Hepatocyte (in vitro differentiated cells): ENCODE measurements around the gene GABBR1. TPM values are rescaled to one million over a fixed set of nuclear protein-coding genes. Genes with fewer than 3 reads are reported as not detected.
A peak's percentile ranks its signal among the peaks of the same experiment; 100 is the strongest.

ENCODE experiments used
- DNase-seq: peaks from one replicate; pipeline ENCODE4 v3.0.0-alpha.2; 2016; ENCODE audit warnings: low spot score
- H2AFZ ChIP-seq: fragments of 200-600 bp; sonication (generic); 2 replicates; pipeline ENCODE4 v1.6.0; 2016; ENCODE audit warnings: antibody characterized with exemption, mild to moderate bottlenecking
- H3K27ac ChIP-seq: fragments of 200-600 bp; sonication (generic); 2 replicates; pipeline ENCODE4 v1.5.1; 2016; ENCODE audit warnings: mild to moderate bottlenecking
- H3K27me3 ChIP-seq: fragments of 200-600 bp; sonication (generic); 2 replicates; pipeline ENCODE4 v1.6.1; 2016
- H3K36me3 ChIP-seq: fragments of 200-600 bp; sonication (generic); replicated peaks from 2 replicates; pipeline ENCODE4 v1.5.1; 2016; ENCODE audit warnings: low read depth; ENCODE audit not compliant: insufficient read depth
- H3K4me1 ChIP-seq: fragments of 200-600 bp; sonication (generic); 2 replicates; pipeline ENCODE4 v1.5.1; 2016; ENCODE audit warnings: mild to moderate bottlenecking, moderate library complexity; ENCODE audit not compliant: insufficient read depth
- H3K4me2 ChIP-seq: fragments of 200-600 bp; sonication (generic); 2 replicates; pipeline ENCODE4 v1.6.0; 2016
- H3K4me3 ChIP-seq: fragments of 200-600 bp; sonication (generic); 2 replicates; pipeline ENCODE4 v1.5.1; 2016; ENCODE audit warnings: mild to moderate bottlenecking
- H3K79me2 ChIP-seq: fragments of 200-600 bp; sonication (generic); 2 replicates; pipeline ENCODE4 v1.6.0; 2017; ENCODE audit warnings: mild to moderate bottlenecking
- H3K9me2 ChIP-seq: fragments of 200-600 bp; sonication (generic); replicated peaks from 2 replicates; pipeline ENCODE4 v1.6.0; 2017; ENCODE audit warnings: mild to moderate bottlenecking; ENCODE audit not compliant: insufficient read depth
- H3K9me3 ChIP-seq: fragments of 200-600 bp; sonication (generic); 2 replicates; pipeline ENCODE4 v1.5.1; 2016; ENCODE audit warnings: low read depth, mild to moderate bottlenecking
- H4K20me1 ChIP-seq: fragments of 200-600 bp; sonication (generic); 2 replicates; pipeline ENCODE4 v1.6.0; 2016; ENCODE audit warnings: mild to moderate bottlenecking; ENCODE audit not compliant: insufficient read depth, poor library complexity, severe bottlenecking
- EZH2 ChIP-seq: fragments of 200-600 bp; sonication (generic); IDR thresholded peaks from 2 replicates; pipeline ENCODE4 v1.6.1; 2016; ENCODE audit warnings: antibody characterized with exemption, mild to moderate bottlenecking, borderline replicate concordance
- EZH2phosphoT487 ChIP-seq: fragments of 200-600 bp; sonication (generic); IDR thresholded peaks from one replicate; pipeline ENCODE4 v1.6.1; 2018; ENCODE audit warnings: antibody characterized with exemption, mild to moderate bottlenecking, low read depth, moderate library complexity; ENCODE audit not compliant: unreplicated experiment, severe bottlenecking
- WGBS: methylation state at CpG from one replicate; pipeline ENCODE4 v1.1.6; 2016; ENCODE audit warnings: low lambda C conversion rate; ENCODE audit errors: missing lambda C conversion rate; 5-methylcytosine and 5-hydroxymethylcytosine counted together
- polyA plus RNA-seq: library from polyadenylated mRNA; unstranded; fragments of >200 nt; fragmentation: Nextera tagmentation; extraction: Ambion mirVana; gene quantifications from 2 replicates; pipeline ENCODE4 v1.2.1, GENCODE V29; 2016
- total RNA-seq: library from RNA; depleted of rRNA; stranded (reverse); fragments of >200 nt; gene quantifications from 2 replicates; pipeline ENCODE4 v1.2.3, GENCODE V29; 2014
- TF ChIP-seq, protein P1 (sequence below): fragments of 200-600 bp; sonication (generic); IDR thresholded peaks from 2 replicates; pipeline ENCODE4 v1.5.1; 2016; ENCODE audit warnings: antibody characterized with exemption, mild to moderate bottlenecking; ENCODE audit not compliant: poor library complexity

Gene GABBR1
- total and polyA plus RNA-seq, 2 experiments from 2014 or later = 9.9 to 11.3 TPM

DNA sequence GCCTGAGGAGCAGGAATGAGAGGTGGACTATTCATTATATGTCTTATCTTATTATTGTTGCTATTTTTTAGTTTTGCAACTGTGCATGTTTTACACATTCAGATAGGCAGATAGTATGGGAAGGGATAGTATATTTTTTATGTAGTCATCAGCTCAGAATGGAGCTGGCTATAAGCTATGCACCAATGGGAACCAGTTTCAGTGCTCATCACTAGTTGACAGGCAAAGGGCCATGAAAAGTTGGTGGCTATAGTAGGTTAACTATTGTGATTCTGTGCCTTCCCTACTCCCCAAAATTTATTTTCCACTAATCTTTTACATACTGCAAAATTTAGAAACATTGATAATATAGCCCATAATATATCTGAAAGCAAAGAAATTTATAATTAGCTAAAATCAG lies 68.1 kb downstream of the GABBR1 start:
- DNase-seq = no peak
- H3K36me3 ChIP-seq = no peaks in the 10 kb centered on the region

DNA sequence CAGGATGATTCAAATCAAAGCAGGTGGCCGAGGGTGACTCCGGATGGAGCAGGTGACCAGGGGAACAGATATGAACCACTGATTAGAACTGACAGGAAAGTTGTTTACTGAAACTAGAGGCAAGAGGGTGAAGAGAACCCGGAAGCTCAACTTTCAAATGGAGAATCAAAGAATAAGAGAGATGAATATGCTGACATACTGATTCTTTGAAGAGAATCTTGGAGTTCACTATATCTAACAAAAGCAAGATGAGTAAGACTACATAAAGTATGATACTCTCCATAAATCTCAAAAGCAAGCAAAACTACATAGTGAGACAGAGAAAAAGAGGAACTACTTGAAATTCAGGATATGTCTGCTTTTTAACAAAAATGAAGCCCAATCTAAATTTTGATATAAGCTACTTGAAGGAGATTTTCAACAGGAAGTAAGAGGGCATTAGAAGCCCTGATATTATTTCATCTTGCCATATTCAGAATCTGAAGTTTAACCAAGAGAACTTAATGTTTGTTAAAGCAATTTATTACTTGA lies 69.5 kb downstream of the GABBR1 start:
- Histone ChIP-seq H3K9me3 (no peaks in the 10 kb centered on the region), H4K20me1 (no peaks in the 10 kb centered on the region), H3K36me3 (no peaks in the 10 kb centered on the region), H3K27ac (no peak overlapping the region), H3K27me3 (no peaks in the 10 kb centered on the region), H3K79me2 (no peaks in the 10 kb centered on the region), H2AFZ (no peak overlapping the region), H3K4me3 (no peak overlapping the region), H3K4me2 (no peak overlapping the region), H3K9me2 (no peaks in the 10 kb centered on the region), H3K4me1 (no peaks in the 10 kb centered on the region)
- WGBS = 40% methylated on average over 3 of the region's 3 CpGs
- TF ChIP-seq EZH2 = no peak
- TF ChIP-seq EZH2phosphoT487 = no peak
- TF ChIP-seq, protein P1, sequence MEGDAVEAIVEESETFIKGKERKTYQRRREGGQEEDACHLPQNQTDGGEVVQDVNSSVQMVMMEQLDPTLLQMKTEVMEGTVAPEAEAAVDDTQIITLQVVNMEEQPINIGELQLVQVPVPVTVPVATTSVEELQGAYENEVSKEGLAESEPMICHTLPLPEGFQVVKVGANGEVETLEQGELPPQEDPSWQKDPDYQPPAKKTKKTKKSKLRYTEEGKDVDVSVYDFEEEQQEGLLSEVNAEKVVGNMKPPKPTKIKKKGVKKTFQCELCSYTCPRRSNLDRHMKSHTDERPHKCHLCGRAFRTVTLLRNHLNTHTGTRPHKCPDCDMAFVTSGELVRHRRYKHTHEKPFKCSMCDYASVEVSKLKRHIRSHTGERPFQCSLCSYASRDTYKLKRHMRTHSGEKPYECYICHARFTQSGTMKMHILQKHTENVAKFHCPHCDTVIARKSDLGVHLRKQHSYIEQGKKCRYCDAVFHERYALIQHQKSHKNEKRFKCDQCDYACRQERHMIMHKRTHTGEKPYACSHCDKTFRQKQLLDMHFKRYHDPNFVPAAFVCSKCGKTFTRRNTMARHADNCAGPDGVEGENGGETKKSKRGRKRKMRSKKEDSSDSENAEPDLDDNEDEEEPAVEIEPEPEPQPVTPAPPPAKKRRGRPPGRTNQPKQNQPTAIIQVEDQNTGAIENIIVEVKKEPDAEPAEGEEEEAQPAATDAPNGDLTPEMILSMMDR = no peak
- DNase-seq = no peak

More for the DNA sequence above, 68.1 kb downstream of the GABBR1 start:
- Histone ChIP-seq H3K9me2 (no peaks in the 10 kb centered on the region), H3K4me3 (no peak overlapping the region), H4K20me1 (no peaks in the 10 kb centered on the region), H3K27me3 (peaks cover 6% of the 10 kb centered on the region), H3K4me1 (no peaks in the 10 kb centered on the region), H3K4me2 (no peak overlapping the region), H3K9me3 (no peaks in the 10 kb centered on the region), H2AFZ (no peak overlapping the region), H3K27ac (no peak overlapping the region), H3K79me2 (no peaks in the 10 kb centered on the region)
- TF ChIP-seq EZH2phosphoT487 = no peak
- TF ChIP-seq, protein P1 = no peak
- TF ChIP-seq EZH2 = no peak

DNA sequence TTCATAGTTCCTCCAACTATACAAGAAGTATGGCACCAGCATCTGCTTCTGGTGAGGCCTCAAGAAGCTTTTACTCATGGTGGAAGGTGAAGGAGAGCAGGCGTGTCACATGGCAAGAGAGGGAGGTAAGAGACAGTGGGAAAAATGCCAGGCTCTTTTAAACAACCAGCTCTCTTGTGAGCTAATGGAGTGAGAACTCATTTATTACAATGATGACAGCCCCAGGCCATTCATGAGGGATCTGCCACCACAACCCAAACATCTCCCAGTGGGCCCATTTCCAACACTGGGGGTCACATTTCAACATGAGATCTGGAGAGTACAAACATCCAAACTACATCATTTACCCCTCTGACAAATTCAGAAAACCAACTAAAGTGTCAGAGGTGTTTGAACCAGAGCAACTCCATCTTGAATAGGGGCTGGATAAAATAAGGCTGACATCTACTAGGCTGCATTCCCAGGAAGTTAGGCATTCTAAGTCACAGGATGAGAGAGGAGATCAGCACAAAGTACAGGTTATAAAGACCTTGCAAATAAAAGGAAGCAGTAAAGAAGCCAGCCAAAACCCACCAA lies 71.3 kb downstream of the GABBR1 start:
- no peak overlapping the region for H3K4me3 ChIP-seq
- H3K27me3 ChIP-seq = peaks cover 6% of the 10 kb centered on the region
- H2AFZ ChIP-seq = no peak overlapping the region
- H3K4me2 ChIP-seq = no peak overlapping the region
- WGBS = 96% methylated on average over 1 of the region's 1 CpG
- H3K79me2 ChIP-seq = no peaks in the 10 kb centered on the region
- no peaks in the 10 kb centered on the region for H3K9me3 ChIP-seq
- DNase-seq = no peak
- H3K9me2 ChIP-seq = no peaks in the 10 kb centered on the region
- no peaks in the 10 kb centered on the region for H4K20me1 ChIP-seq
- no peaks in the 10 kb centered on the region for H3K4me1 ChIP-seq
- peak overlapping the region; percentile 45 for H3K27ac ChIP-seq
- H3K36me3 ChIP-seq = no peaks in the 10 kb centered on the region
- TF ChIP-seq EZH2 = no peak
- TF ChIP-seq, protein P1 = no peak
- no peak for TF ChIP-seq EZH2phosphoT487

DNA sequence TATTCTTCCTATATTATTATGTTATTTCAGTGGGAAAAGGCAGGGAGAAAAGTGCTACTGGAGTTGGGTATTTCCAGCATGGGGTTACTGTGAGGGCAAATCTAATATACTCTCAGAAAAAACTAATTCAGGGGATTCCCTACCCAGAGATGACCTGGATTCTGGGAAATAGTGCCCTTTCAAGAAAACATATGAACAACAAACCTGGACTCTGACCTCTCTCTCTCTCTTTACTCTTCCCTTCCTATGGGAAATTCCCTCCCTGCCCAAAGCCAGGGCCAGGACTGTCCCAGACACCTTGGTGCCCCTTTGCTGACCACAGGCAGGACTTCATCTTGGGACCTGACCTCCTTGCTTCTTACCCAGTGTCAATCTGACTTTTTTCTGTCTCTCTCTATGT lies 71.9 kb downstream of the GABBR1 start:
- H3K36me3 ChIP-seq = no peaks in the 10 kb centered on the region
- no peaks in the 10 kb centered on the region for H3K9me2 ChIP-seq
- peak; percentile 37 for DNase-seq
- no peaks in the 10 kb centered on the region for H3K4me1 ChIP-seq
- H3K4me2 ChIP-seq = no peak overlapping the region
- peak overlapping the region; percentile 45 for H3K27ac ChIP-seq
- no peak overlapping the region for H3K4me3 ChIP-seq
- H2AFZ ChIP-seq = no peak overlapping the region
- no peak for TF ChIP-seq EZH2
- TF ChIP-seq, protein P1 = no peak
- TF ChIP-seq EZH2phosphoT487 = no peak
- H3K27me3 ChIP-seq = peaks cover 12% of the 10 kb centered on the region
- H3K9me3 ChIP-seq = no peaks in the 10 kb centered on the region
- H4K20me1 ChIP-seq = no peaks in the 10 kb centered on the region
- no peaks in the 10 kb centered on the region for H3K79me2 ChIP-seq
